GM06990 (cell line): Measurements from ENCODE around the gene AFF1.
"Not testable (repeated sequence)": the region's sequence is repeated elsewhere in the genome, so short reads cannot be mapped to it uniquely, and the experiment has no call there.

Source experiments
- DNase-seq: peaks from one replicate; pipeline ENCODE4 v3.0.0-alpha.2; 2011; ENCODE audit not compliant: insufficient read length; ENCODE audit errors: extremely low read depth
- H3K27me3 ChIP-seq: replicated peaks from 2 replicates; pipeline ENCODE4 v1.6.0; 2011; ENCODE audit warnings: low read length; ENCODE audit not compliant: control insufficient read depth, insufficient read depth
- H3K36me3 ChIP-seq: 2 replicates; pipeline ENCODE4 v1.5.1; 2011; ENCODE audit warnings: low read length; ENCODE audit not compliant: control insufficient read depth, insufficient read depth
- H3K4me3 ChIP-seq: replicated peaks from 2 replicates; pipeline ENCODE4 v1.5.1; 2011; ENCODE audit warnings: low read depth, mild to moderate bottlenecking, control low read depth, low read length
- CTCF ChIP-seq: IDR thresholded peaks from 2 replicates; pipeline ENCODE4 v1.5.1; 2011; ENCODE audit warnings: low read length, control low read depth, mild to moderate bottlenecking, inconsistent platforms; ENCODE audit not compliant: insufficient read depth, poor library complexity, severe bottlenecking

The AFF1 gene

DNA sequence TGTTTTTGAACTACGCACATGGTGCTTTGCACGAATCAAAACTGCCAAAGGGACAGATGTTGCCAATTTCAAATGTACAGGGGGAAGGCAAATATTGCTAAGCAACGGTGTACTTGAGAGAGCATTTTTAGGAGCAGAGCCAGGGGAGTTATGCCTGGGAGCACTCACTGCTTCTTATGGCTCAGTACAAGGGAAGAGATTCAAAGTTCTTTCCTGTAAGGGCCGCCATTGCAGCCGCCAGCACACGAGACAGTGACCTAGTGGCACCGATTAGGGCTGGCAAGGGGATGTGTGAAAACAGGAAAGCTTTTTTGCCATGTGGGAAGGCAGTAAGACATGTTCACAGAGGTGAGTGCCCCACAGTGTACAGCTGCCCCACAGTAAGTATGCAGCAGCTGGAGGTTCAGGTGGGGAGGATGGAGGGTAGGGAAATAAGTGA is 133.8 kb downstream of the AFF1 start:
- Histone ChIP-seq H3K27me3 (no peaks in the 10 kb centered on the region), H3K36me3 (peaks cover 3% of the 10 kb centered on the region), H3K4me3 (no peak overlapping the region)
- TF ChIP-seq CTCF: no peak
- no peak for DNase-seq

DNA sequence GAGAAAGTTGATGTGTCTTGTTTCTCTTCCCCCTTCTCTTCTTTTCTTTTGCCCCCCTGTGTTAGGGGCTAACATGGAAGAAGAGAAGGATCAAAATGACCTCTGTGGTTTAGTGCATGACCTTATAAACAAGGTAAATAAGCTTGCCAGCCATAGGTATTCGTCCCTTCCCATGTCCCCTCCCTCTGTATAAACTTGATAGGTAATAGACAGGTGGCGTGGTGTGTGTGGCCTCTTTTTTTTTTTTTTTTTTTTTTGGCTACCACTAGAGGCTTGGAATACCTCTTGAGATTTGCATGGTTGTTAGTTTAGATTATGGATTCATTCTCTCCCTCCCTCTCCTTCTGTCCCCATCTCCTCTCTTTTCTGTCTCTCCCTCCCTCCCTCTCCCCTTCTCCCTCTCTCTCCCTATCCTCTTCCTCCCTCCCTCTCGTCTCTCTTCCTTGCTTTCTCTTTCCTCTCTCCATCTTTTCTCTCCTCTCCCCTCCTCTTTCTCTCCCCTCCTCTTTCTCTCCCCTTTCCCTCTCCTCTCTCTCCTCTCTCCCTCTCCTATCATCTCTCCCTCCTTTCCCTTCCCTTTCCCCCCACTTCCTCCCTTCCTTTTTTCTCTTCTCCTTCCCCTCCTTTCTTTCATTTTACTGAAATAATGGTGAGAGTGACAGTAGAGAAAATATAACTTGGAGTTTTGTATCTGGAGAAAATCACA is 134.4 kb downstream of the AFF1 start:
- DNase-seq: no peak

GRCh38 chr4:87071401-87071800 is 136.6 kb downstream of the AFF1 start:
- Histone ChIP-seq H3K27me3 (no peaks in the 10 kb centered on the region), H3K36me3 (peaks cover 1% of the 10 kb centered on the region), H3K4me3 (no peak overlapping the region)
- no peak for TF ChIP-seq CTCF
- DNase-seq: no peak

More for the DNA sequence above, 134.4 kb downstream of the AFF1 start:
- no peak for TF ChIP-seq CTCF
- Histone ChIP-seq H3K36me3 (peaks cover 3% of the 10 kb centered on the region), H3K4me3 (no peak overlapping the region), H3K27me3 (no peaks in the 10 kb centered on the region)

- peak overlapping the region; percentile 28; the same call in 1 of the 2 replicates for H3K4me3 ChIP-seq
- DNase-seq, H3K36me3 ChIP-seq, H3K27me3 ChIP-seq: not testable (repeated sequence)
Measured at GRCh38 chr4:87072545-87072944, 137.7 kb downstream of the AFF1 start.

- Histone ChIP-seq H3K36me3 (no peaks in the 10 kb centered on the region), H3K27me3 (no peaks in the 10 kb centered on the region), H3K4me3 (peak overlapping the region; percentile 28)
- peak; percentile 74 for DNase-seq
- no peak for TF ChIP-seq CTCF
Measured at GRCh38 chr4:87073199-87074120, 138.6 kb downstream of the AFF1 start.

GRCh38 chr4:87074121-87074488 is 139.3 kb downstream of the AFF1 start:
- TF ChIP-seq CTCF: no peak
- DNase-seq: no peak
- peak overlapping the region; percentile 28 for H3K4me3 ChIP-seq
- H3K27me3 ChIP-seq: no peaks in the 10 kb centered on the region
- H3K36me3 ChIP-seq: no peaks in the 10 kb centered on the region
